HepG2 (cell line): ENCODE results near the gene RAD23A. TPM values are rescaled to one million over a fixed set of nuclear protein-coding genes. Genes with fewer than 3 reads are reported as not detected.

ENCODE experiments used
- ARHGAP35 ChIP-seq: sonication (generic); formaldehyde crosslinking; IDR thresholded peaks from 2 replicates; pipeline ENCODE4 v1.9.0; 2022; ENCODE audit warnings: mild to moderate bottlenecking, inconsistent platforms, moderate library complexity, missing genetic modification reagents, borderline replicate concordance
- MTA3 ChIP-seq: sonication (generic); formaldehyde crosslinking; IDR thresholded peaks from 2 replicates; pipeline ENCODE4 v1.4.0; 2020; ENCODE audit warnings: missing genetic modification reagents
- MXI1 ChIP-seq: IDR thresholded peaks from 3 replicates; pipeline ENCODE4 v1.6.1; 2012; ENCODE audit warnings: low read depth, low read length, inconsistent platforms, borderline replicate concordance
- NFRKB ChIP-seq: fragments of 450-650 bp; IDR thresholded peaks from 2 replicates; pipeline ENCODE4 v1.6.1; 2017
- SP2 ChIP-seq: sonication (generic); formaldehyde crosslinking; IDR thresholded peaks from 2 replicates; pipeline ENCODE4 v1.5.1; 2020; ENCODE audit warnings: mild to moderate bottlenecking, missing genetic modification reagents
- SP5 ChIP-seq: IDR thresholded peaks from 2 replicates; pipeline ENCODE4 v1.6.1; 2016; ENCODE audit warnings: low read depth, borderline replicate concordance
- ZFP1 ChIP-seq: IDR thresholded peaks from 2 replicates; pipeline ENCODE4 v1.6.1; 2016
- ZNF263 ChIP-seq: sonication (generic); formaldehyde crosslinking; IDR thresholded peaks from 2 replicates; pipeline ENCODE4 v1.4.0; 2020; ENCODE audit warnings: missing genetic modification reagents
- polyA plus RNA-seq, 8 experiments: library from polyadenylated mRNA; depleted of rRNA in 3 of 8; stranded (reverse) in 7 of 8; unstranded in 1 of 8; fragments of >200 nt; fragmentation: Illumina TruSeq in 4 of 8; extraction: Trizol in 4 of 8; gene quantifications; 2 replicates each; pipeline versions ENCODE4 v1.2.1 to v1.2.3, GENCODE V29; 2011 to 2016; ENCODE audit warnings: low read depth in 4 of 8, missing spikeins in 1 of 8, mixed read lengths in 1 of 8; ENCODE audit not compliant: insufficient read depth in 1 of 8
- total RNA-seq, 5 experiments: library from RNA; depleted of rRNA; stranded (reverse); fragments of >200 nt; fragmentation: Illumina TruSeq; extraction: Trizol; gene quantifications; 2 replicates each; pipeline ENCODE4 v1.2.3, GENCODE V29; 2016; ENCODE audit warnings: low read depth in 1 of 5
- TF ChIP-seq, protein P1 (sequence below): sonication (generic); formaldehyde crosslinking; IDR thresholded peaks from 2 replicates; pipeline ENCODE4 v1.4.0; 2020; ENCODE audit warnings: missing genetic modification reagents
- TF ChIP-seq, protein P2 (sequence below): sonication (generic); formaldehyde crosslinking; IDR thresholded peaks from 2 replicates; pipeline ENCODE4 v1.8.1; 2023; ENCODE audit warnings: mild to moderate bottlenecking, moderate library complexity, missing genetic modification reagents
- TF ChIP-seq, protein P3 (sequence below): sonication (generic); formaldehyde crosslinking; IDR thresholded peaks from 2 replicates; pipeline ENCODE4 v1.5.0; 2020; ENCODE audit warnings: missing genetic modification reagents
- TF ChIP-seq, protein P4 (sequence below): sonication (generic); formaldehyde crosslinking; IDR thresholded peaks from 2 replicates; pipeline ENCODE4 v1.5.1; 2020; ENCODE audit warnings: mild to moderate bottlenecking, missing genetic modification reagents

The RAD23A gene
- total and polyA plus RNA-seq, 2 of the 13 experiments (the other 11 are each of a cell fraction or from before 2014, with no cell fraction given) = 42.5 to 54.2 TPM

DNA sequence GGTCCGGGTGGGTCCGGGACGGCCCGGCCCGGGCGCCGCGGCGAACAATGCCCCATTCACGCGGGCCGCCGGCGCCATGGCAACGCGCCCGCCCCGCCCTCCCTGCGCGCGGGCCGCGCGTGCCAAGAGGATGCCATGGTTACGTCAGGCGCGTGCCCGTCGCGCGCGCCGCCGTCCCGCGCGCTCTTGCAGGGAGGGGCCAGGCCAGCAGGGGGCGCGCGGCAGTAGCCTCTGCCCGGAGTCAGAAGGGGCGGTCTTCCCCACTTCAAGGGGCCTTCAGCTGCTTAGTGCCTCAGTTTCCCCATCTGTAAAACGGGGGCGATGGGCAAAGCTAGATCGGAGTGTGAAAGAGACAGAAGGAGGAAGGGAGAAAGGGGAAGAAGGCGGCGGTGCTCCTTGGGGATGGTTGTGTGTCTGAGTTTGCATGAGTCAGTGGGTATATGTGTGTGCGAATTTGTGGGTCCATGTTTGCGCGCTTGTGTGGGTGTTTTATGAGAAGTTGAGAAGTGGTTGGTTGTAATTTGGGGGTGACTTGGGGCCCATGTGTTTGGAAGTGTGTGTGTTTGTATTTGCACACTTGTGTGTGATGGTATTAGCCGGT is 38.0 kb downstream of the RAD23A start (continued):
- TF ChIP-seq, protein P1, sequence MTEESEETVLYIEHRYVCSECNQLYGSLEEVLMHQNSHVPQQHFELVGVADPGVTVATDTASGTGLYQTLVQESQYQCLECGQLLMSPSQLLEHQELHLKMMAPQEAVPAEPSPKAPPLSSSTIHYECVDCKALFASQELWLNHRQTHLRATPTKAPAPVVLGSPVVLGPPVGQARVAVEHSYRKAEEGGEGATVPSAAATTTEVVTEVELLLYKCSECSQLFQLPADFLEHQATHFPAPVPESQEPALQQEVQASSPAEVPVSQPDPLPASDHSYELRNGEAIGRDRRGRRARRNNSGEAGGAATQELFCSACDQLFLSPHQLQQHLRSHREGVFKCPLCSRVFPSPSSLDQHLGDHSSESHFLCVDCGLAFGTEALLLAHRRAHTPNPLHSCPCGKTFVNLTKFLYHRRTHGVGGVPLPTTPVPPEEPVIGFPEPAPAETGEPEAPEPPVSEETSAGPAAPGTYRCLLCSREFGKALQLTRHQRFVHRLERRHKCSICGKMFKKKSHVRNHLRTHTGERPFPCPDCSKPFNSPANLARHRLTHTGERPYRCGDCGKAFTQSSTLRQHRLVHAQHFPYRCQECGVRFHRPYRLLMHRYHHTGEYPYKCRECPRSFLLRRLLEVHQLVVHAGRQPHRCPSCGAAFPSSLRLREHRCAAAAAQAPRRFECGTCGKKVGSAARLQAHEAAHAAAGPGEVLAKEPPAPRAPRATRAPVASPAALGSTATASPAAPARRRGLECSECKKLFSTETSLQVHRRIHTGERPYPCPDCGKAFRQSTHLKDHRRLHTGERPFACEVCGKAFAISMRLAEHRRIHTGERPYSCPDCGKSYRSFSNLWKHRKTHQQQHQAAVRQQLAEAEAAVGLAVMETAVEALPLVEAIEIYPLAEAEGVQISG (CRISPR knock-in tag) = peak; percentile 56
- TF ChIP-seq ZNF263 (CRISPR knock-in tag) = no peak
- no peak for TF ChIP-seq ZFP1 (CRISPR knock-in tag)
- TF ChIP-seq NFRKB = no peak
- peak; percentile 54; the same call in 1 of the 2 replicates for TF ChIP-seq SP5 (CRISPR knock-in tag)
- no peak for TF ChIP-seq MTA3 (CRISPR knock-in tag)
- TF ChIP-seq MXI1 = peak; percentile 93; the same call in 2 of the 3 replicates
- TF ChIP-seq, protein P2, sequence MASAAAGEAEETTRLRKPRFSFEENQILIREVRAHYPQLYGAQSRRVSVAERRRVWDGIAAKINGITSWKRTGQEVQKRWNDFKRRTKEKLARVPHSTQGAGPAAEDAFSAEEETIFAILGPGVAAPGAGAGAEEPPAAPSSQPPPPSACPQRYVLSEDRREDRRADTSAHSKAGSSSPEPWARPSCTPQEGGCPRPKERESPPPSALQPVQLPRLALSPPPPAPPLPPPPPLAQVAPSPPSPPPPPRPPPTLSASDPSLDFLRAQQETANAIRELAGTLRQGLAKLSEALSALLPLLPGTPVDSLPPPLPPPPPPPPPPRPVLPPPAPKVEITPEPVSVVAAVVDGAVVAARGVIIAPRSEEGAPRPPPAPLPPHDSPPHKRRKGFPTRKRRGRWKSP = no peak
- TF ChIP-seq ARHGAP35 (CRISPR knock-in tag) = no peak
- no peak for TF ChIP-seq SP2 (CRISPR knock-in tag)
- TF ChIP-seq, protein P3, sequence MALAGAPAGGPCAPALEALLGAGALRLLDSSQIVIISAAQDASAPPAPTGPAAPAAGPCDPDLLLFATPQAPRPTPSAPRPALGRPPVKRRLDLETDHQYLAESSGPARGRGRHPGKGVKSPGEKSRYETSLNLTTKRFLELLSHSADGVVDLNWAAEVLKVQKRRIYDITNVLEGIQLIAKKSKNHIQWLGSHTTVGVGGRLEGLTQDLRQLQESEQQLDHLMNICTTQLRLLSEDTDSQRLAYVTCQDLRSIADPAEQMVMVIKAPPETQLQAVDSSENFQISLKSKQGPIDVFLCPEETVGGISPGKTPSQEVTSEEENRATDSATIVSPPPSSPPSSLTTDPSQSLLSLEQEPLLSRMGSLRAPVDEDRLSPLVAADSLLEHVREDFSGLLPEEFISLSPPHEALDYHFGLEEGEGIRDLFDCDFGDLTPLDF (CRISPR knock-in tag) = no peak
- TF ChIP-seq, protein P4, sequence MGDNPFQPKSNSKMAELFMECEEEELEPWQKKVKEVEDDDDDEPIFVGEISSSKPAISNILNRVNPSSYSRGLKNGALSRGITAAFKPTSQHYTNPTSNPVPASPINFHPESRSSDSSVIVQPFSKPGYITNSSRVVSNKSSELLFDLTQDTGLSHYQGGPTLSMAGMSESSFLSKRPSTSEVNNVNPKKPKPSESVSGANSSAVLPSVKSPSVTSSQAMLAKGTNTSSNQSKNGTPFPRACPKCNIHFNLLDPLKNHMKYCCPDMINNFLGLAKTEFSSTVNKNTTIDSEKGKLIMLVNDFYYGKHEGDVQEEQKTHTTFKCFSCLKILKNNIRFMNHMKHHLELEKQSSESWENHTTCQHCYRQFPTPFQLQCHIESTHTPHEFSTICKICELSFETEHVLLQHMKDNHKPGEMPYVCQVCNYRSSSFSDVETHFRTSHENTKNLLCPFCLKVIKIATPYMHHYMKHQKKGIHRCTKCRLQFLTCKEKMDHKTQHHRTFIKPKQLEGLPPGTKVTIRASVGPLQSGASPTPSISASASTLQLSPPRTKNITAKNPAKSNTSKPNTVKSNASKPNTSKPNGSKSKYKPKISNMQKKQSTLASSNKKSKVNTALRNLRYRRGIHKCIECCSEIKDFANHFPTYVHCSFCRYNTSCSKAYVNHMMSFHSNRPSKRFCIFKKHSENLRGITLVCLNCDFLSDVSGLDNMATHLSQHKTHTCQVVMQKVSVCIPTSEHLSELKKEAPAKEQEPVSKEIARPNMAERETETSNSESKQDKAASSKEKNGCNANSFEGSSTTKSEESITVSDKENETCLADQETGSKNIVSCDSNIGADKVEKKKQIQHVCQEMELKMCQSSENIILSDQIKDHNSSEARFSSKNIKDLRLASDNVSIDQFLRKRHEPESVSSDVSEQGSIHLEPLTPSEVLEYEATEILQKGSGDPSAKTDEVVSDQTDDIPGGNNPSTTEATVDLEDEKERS (CRISPR knock-in tag) = no peak
